ENCODE measurements around the gene DGKG.

- TF ChIP-seq POLR2A (IDR thresholded peaks at IDR 0.05) (no peak), CTCF (IDR thresholded peaks at IDR 0.05) (no peak)
Measured at GRCh38 chr3:186128158-186128557, 233.9 kb downstream of the DGKG start.

All from Peyer's patch (tissue), 4 donors.